HG03520 (cell line): ENCODE data around the gene ASS1.

Experiments used
- ATAC-seq: cut with Tn5 transposase; IDR thresholded peaks from one replicate; pipeline ENCODE4 v1.9.1; 2021; ENCODE audit warnings: mild to moderate bottlenecking, moderate library complexity; ENCODE audit not compliant: unreplicated experiment

Gene ASS1

GRCh38 chr9:130526854-130527650 lies 82.3 kb downstream of the ASS1 start:
- ATAC-seq: no peak

- ATAC-seq: no peak
These were observed 83.0 kb downstream of the ASS1 start for GRCh38 chr9:130527651-130528310.

- ATAC-seq: no peak
These were observed 83.9 kb downstream of the ASS1 start for GRCh38 chr9:130528674-130529073.

GRCh38 chr9:130530938-130531337 lies 86.2 kb downstream of the ASS1 start:
- no peak for ATAC-seq

- ATAC-seq: no peak
These were observed 86.9 kb downstream of the ASS1 start for GRCh38 chr9:130531670-130532069.

- ATAC-seq: no peak
These were observed 87.8 kb downstream of the ASS1 start for GRCh38 chr9:130532426-130533080.

- ATAC-seq: no peak
These were observed 91.2 kb downstream of the ASS1 start for GRCh38 chr9:130535818-130536521.

GRCh38 chr9:130536701-130537107 lies 91.9 kb downstream of the ASS1 start:
- ATAC-seq: no peak

- no peak for ATAC-seq
These were observed 92.7 kb downstream of the ASS1 start for GRCh38 chr9:130537346-130538050.

GRCh38 chr9:130539420-130540223 lies 94.9 kb downstream of the ASS1 start:
- ATAC-seq: no peak

- ATAC-seq: no peak
These were observed 96.8 kb downstream of the ASS1 start for GRCh38 chr9:130541533-130541932.

- no peak for ATAC-seq
These were observed 97.3 kb downstream of the ASS1 start for GRCh38 chr9:130542038-130542437.

- ATAC-seq: no peak
These were observed 97.9 kb downstream of the ASS1 start for GRCh38 chr9:130542457-130543228.

- no peak for ATAC-seq
These were observed 98.6 kb downstream of the ASS1 start for GRCh38 chr9:130543368-130543767.

- no peak for ATAC-seq
These were observed 99.1 kb downstream of the ASS1 start for GRCh38 chr9:130543859-130544258.

GRCh38 chr9:130544364-130544763 lies 99.6 kb downstream of the ASS1 start:
- ATAC-seq: no peak

GRCh38 chr9:130548103-130548502 lies 103.3 kb downstream of the ASS1 start:
- ATAC-seq: no peak

- ATAC-seq: no peak
These were observed 104.5 kb downstream of the ASS1 start for GRCh38 chr9:130549093-130549735.
